Measurements from ENCODE around the gene TST. TPM values are rescaled to one million over a fixed set of nuclear protein-coding genes. Genes with fewer than 3 reads are reported as not detected.

TST gene
- total RNA-seq (2022; extraction: Qiagen RNA extraction): 41.6 to 62.5 TPM (median 56.2 TPM) in 5 replicates

DNA sequence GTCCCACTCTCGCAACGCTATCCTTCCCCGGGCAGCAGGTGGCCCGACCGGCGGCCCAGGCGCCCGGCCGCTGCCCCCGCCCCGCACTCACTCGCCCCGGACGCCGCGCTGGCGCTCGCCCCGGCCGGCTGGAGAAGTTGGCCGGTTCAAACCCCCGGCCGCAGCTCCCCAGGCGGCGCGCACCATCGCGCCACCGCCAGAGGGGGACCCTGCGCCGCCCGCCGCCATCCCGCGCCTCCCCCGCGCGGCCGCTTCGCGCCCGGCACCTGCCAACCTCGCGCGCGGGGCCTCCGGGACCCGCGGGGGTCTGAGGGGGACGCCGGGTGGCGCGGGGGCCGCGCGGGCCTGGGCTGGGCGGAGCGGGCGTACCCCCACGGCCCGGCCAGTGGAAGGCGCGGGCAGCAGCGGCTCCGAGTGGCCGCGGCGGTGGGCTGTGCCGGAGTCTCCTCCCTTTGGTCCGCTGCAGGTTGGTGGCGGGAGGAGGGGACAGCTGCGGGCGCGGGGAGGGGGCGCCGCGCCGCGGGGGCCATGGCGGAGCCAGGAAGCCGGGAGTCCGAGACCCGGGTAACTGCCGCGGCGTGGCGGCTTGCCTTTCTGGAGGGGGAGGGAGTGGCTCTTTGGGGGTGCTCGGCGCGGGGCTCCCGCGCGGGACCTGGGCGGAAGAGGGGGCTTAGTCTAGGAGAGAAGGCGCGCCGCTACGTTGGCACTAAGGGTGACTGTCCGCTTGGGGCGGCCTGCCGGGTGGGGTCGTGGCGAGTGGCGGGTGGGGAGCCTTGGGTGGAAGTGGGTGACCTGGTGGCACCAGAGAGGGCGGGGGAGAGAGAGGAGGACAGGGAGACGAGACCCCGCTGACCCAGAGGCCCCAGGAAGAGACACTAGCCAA, at the start of gene TST, which contains the start of gene MPST:
Gene TST (minus strand): TSS at position 139 of the 883 bp plus-strand sequence. CDS start 715 bp downstream, outside the sequence.
Gene MPST (plus strand): TSS at position 434 of the 883 bp plus-strand sequence. CDS start 95 bp downstream, at position 529.

DNA sequence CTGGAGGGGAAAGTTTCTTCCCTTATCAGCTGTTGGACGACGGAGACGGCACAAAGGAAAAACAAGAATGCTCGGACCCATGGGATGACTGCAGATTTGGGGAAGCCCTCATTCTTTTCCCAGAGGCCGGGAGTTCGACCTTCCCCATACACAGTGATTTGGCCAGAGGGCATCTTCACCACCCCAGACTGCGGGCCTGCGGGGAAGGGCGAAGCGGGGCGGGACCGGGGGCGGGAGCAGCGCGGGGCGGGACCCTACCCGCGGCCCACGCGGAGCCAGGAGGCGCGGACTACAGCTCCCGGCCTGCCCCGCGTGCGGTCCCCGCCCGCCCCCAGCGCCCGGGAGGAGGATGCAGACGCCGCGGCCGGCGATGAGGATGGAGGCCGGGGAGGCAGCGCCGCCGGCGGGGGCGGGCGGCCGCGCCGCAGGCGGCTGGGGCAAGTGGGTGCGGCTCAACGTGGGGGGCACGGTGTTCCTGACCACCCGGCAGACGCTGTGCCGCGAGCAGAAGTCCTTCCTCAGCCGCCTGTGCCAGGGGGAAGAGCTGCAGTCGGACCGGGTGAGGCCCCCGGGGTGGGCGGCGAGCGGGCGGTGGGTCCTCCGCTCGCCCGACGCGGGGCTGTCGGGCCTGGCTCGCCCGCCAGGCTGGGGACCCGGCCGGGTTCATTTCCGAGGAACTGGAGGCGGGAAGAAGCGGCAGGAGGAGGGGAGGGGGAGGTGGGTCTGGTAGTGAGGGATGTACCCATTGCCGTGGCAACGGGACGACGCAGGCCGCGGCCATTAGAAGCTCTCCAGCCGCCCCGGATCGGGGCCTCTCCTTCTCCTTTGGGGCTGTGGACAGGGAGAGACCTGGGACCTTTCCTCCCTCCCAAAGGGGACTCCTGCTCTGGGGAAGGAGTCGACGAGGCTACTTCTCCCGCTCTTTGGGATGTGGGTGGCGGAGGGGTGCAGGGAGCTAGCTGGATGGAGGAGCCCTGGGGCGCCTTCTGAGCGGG, 32.4 kb upstream of the TST start, which contains the start of gene KCTD17:
Gene KCTD17 (plus strand): TSS at position 352 of the 995 bp plus-strand sequence. CDS start 19 bp downstream, at position 371.

Other genes starting within 250 kb of the TST start
- gene IFT27, start 243.3 kb downstream of the TST start, total RNA-seq (2022; extraction: Qiagen RNA extraction): 15.3 to 25.2 TPM (median 24.5 TPM) in 5 replicates
- gene PVALB, start 202.4 kb downstream of the TST start, total RNA-seq (2022; extraction: Qiagen RNA extraction): not detected in 5 replicates
- gene NCF4, start 158.4 kb downstream of the TST start, total RNA-seq (2022; extraction: Qiagen RNA extraction): 0.12 TPM in 1 of 5 replicates, not detected in the others
- gene CSF2RB, start 105.8 kb downstream of the TST start, total RNA-seq (2022; extraction: Qiagen RNA extraction): not detected in 5 replicates
- gene MPST, start 295 bp upstream of the TST start, total RNA-seq (2022; extraction: Qiagen RNA extraction): 42.6 to 76.6 TPM (median 74.9 TPM) in 5 replicates
- 19.0 to 28.3 TPM (median 26.2 TPM) in 5 replicates for gene KCTD17, start 32.3 kb upstream of the TST start, total RNA-seq (2022; extraction: Qiagen RNA extraction)
- gene TMPRSS6, start 90.3 kb upstream of the TST start, total RNA-seq (2022; extraction: Qiagen RNA extraction): 0.05 TPM in 1 of 5 replicates, not detected in the others
- 0.03 to 0.13 TPM (median 0.07 TPM) in 4 of 5 replicates, not detected in the other for gene IL2RB, start 130.5 kb upstream of the TST start, total RNA-seq (2022; extraction: Qiagen RNA extraction)
- gene C1QTNF6, start 168.8 kb upstream of the TST start, total RNA-seq (2022; extraction: Qiagen RNA extraction): 9.1 to 13.4 TPM (median 12.2 TPM) in 5 replicates
- gene SSTR3, start 193.0 kb upstream of the TST start, total RNA-seq (2022; extraction: Qiagen RNA extraction): not detected in 5 replicates
- 0.20 to 0.29 TPM (median 0.28 TPM) in 3 of 5 replicates, not detected in the others for gene RAC2, start 224.8 kb upstream of the TST start, total RNA-seq (2022; extraction: Qiagen RNA extraction)

Measured in A549 treated with Mapracorat at 1 μM for 4 hours (cell line).